ENCODE results near the gene ERBIN.

Gene ERBIN

GRCh38 chr5:66057239-66057638 is 130.9 kb downstream of the ERBIN start:
- TF ChIP-seq GATA3 (IDR thresholded peaks at IDR 0.05; ENCODE audit: low read depth, low read length): no peak

- TF ChIP-seq GATA2 (IDR thresholded peaks at IDR 0.05; ENCODE audit: low read depth, low read length): no peak
- TF ChIP-seq GATA3 (IDR thresholded peaks at IDR 0.05; ENCODE audit: low read depth, low read length): no peak
These were observed 140.5 kb downstream of the ERBIN start for GRCh38 chr5:66066826-66067225.

DNA sequence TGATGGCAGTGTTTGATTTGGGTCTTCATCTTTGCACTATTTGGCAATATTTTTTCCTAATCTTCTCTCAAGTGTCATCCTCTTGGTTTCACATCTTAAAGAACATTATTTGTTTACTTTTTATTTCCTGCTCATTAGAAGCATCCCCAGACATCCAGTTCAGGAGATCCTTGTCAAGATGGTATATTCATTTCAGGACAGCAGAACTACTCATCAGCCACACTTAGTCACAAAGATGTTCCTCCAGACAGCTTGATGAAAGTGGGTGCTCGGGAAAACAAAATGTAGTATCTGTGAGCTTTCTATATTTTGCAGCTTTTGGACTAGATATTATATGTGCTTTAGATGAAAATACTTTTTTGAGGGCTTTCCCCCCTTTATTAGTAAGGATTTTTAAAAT is 145.7 kb downstream of the ERBIN start:
- TF ChIP-seq GATA3 (IDR thresholded peaks at IDR 0.05; ENCODE audit: low read depth, low read length) (no peak), GATA2 (IDR thresholded peaks at IDR 0.05; ENCODE audit: low read depth, low read length) (no peak)

GRCh38 chr5:66074901-66075300 is 148.5 kb downstream of the ERBIN start:
- TF ChIP-seq GATA2 (IDR thresholded peaks at IDR 0.05; ENCODE audit: low read depth, low read length): no peak
- no peak for TF ChIP-seq GATA3 (IDR thresholded peaks at IDR 0.05; ENCODE audit: low read depth, low read length)

DNA sequence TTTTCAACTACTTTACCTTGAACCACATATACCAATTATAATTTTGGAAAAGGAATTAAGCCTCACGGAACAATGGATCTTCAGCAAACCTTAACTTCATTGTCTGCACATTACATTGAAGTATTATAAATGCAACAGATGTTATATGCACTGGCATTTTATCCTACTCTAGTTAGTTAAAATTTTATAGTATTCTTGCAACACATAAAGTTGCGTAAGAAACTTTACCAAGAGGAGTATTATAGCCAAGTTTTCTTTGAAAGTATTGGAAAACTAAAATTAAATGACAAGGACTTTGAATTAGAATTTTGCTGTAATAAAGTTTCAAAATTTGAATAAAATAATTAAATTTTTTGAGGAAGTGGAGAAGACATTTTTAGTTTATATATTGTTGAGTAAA is 154.3 kb downstream of the ERBIN start:
- TF ChIP-seq GATA3 (IDR thresholded peaks at IDR 0.05; ENCODE audit: low read depth, low read length): no peak
- TF ChIP-seq GATA2 (IDR thresholded peaks at IDR 0.05; ENCODE audit: low read depth, low read length): no peak

GRCh38 chr5:66089384-66089783 is 163.0 kb downstream of the ERBIN start:
- TF ChIP-seq GATA2 (IDR thresholded peaks at IDR 0.05; ENCODE audit: low read depth, low read length) (no peak), GATA3 (IDR thresholded peaks at IDR 0.05; ENCODE audit: low read depth, low read length) (no peak)

DNA sequence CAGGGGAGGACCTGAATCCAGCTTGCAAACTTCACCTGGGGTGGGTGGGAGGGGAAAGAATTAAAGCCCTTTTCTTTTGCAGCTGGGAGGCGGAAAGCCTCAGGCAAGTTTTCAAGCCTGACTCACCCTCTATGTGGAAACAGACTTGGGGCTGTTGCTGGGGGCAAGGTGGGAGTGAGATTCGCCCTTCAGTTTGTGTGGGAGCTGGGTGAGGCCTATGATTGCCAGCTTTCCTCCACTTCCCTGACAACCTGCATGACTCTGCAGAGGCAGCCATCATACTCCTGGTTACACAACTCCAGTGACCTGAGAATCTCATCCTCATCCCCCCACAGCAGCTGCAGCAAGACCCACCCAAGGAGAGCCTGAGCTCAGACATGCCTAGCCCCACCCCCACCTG is 174.5 kb downstream of the ERBIN start:
- TF ChIP-seq GATA3 (IDR thresholded peaks at IDR 0.05; ENCODE audit: low read depth, low read length) (no peak), GATA2 (IDR thresholded peaks at IDR 0.05; ENCODE audit: low read depth, low read length) (no peak)

- no peak for TF ChIP-seq GATA2 (IDR thresholded peaks at IDR 0.05; ENCODE audit: low read depth, low read length)
- no peak for TF ChIP-seq GATA3 (IDR thresholded peaks at IDR 0.05; ENCODE audit: low read depth, low read length)
These were observed 186.8 kb downstream of the ERBIN start for GRCh38 chr5:66113160-66113559.

DNA sequence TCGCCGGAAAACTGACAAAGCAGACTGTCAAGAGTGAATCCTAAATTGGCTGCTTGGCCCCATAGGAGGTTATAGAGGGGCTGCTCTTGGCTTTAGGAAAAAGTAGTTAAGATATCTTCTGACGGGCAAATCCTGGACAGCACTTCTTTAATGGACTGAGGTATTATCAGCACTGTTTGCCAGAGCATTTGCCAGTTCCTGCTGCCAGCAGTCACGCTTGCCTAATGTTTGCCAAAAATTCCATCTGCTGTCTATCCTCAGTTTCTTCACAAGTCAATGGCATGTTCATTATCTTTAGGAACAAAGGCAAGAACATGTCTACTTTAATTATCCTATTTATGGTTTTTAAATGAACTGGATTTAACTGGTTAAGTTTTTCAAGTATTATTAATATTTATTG is 191.9 kb downstream of the ERBIN start:
- TF ChIP-seq GATA3 (IDR thresholded peaks at IDR 0.05; ENCODE audit: low read depth, low read length): no peak
- no peak for TF ChIP-seq GATA2 (IDR thresholded peaks at IDR 0.05; ENCODE audit: low read depth, low read length)

- TF ChIP-seq GATA2 (IDR thresholded peaks at IDR 0.05; ENCODE audit: low read depth, low read length) (no peak), GATA3 (IDR thresholded peaks at IDR 0.05; ENCODE audit: low read depth, low read length) (no peak)
These were observed 196.1 kb downstream of the ERBIN start for GRCh38 chr5:66122379-66123034.

- TF ChIP-seq GATA3 (IDR thresholded peaks at IDR 0.05; ENCODE audit: low read depth, low read length) (0 out of 2 replicates have a peak, but pooled peaks have one; percentile 17), GATA2 (IDR thresholded peaks at IDR 0.05; ENCODE audit: low read depth, low read length) (peak; percentile 66)
These were observed 202.8 kb downstream of the ERBIN start for GRCh38 chr5:66129144-66129543.

DNA sequence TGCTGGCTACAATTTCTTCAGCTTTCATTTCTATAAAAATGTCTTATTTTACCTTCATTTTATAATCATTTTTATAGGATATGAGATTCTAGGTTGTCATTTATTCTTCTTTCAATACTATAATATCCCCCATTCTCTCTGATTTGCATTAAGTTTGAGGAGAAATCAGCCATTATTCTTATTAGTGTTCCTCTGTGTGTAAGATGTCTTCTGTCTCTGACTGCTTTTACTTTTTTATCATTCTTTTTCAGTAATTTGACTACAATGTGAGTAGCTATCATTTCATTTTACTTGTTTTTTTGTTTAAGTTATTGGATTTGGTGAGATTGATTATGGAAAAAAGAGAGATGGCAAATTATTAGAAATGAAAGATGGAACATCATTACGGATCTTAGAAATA is 204.1 kb downstream of the ERBIN start:
- no peak for TF ChIP-seq GATA3 (IDR thresholded peaks at IDR 0.05; ENCODE audit: low read depth, low read length)
- no peak for TF ChIP-seq GATA2 (IDR thresholded peaks at IDR 0.05; ENCODE audit: low read depth, low read length)

Data from SH-SY5Y (cell line).